Measurements from ENCODE around the gene CACNG4.
"Not testable (repeated sequence)": the region's sequence is repeated elsewhere in the genome, so short reads cannot be mapped to it uniquely, and the experiment has no call there.

Gene CACNG4

GRCh38 chr17:66966298-66966697 lies 1.8 kb downstream of the CACNG4 start:
- DNase-seq: no peak

- no peak for DNase-seq
Observed at GRCh38 chr17:66966704-66967418, 2.4 kb downstream of the CACNG4 start.

GRCh38 chr17:66967837-66968543 lies 3.5 kb downstream of the CACNG4 start:
- DNase-seq: no peak

GRCh38 chr17:66968916-66969315 lies 4.4 kb downstream of the CACNG4 start:
- no peak for DNase-seq

- no peak for DNase-seq
Observed at GRCh38 chr17:66970140-66970539, 5.6 kb downstream of the CACNG4 start.

- no peak for DNase-seq
Observed at GRCh38 chr17:66970797-66971196, 6.3 kb downstream of the CACNG4 start.

- DNase-seq: no peak
Observed at GRCh38 chr17:66971264-66971663, 6.8 kb downstream of the CACNG4 start.

- no peak for DNase-seq
Observed at GRCh38 chr17:66971730-66972441, 7.4 kb downstream of the CACNG4 start.

- DNase-seq: not testable (repeated sequence)
Observed at GRCh38 chr17:66972442-66972830, 7.9 kb downstream of the CACNG4 start.

GRCh38 chr17:66975188-66975587 lies 10.7 kb downstream of the CACNG4 start:
- DNase-seq: no peak

GRCh38 chr17:66975614-66976378 lies 11.3 kb downstream of the CACNG4 start:
- DNase-seq: no peak

- DNase-seq: no peak
Observed at GRCh38 chr17:66976379-66976663, 11.8 kb downstream of the CACNG4 start.

- no peak for DNase-seq
Observed at GRCh38 chr17:66976781-66977201, 12.3 kb downstream of the CACNG4 start.

- DNase-seq: no peak
Observed at GRCh38 chr17:66978514-66979061, 14.1 kb downstream of the CACNG4 start.

- no peak for DNase-seq
Observed at GRCh38 chr17:66980896-66981295, 16.4 kb downstream of the CACNG4 start.

- no peak for DNase-seq
Observed at GRCh38 chr17:66981983-66982508, 17.5 kb downstream of the CACNG4 start.

GRCh38 chr17:66983414-66984021 lies 19.0 kb downstream of the CACNG4 start:
- DNase-seq: no peak

GRCh38 chr17:66984730-66985129 lies 20.2 kb downstream of the CACNG4 start:
- no peak for DNase-seq

GRCh38 chr17:66985338-66986237 lies 21.1 kb downstream of the CACNG4 start:
- no peak for DNase-seq

- DNase-seq: no peak
Observed at GRCh38 chr17:66986659-66987058, 22.2 kb downstream of the CACNG4 start.

- DNase-seq: no peak
Observed at GRCh38 chr17:66987059-66987616, 22.6 kb downstream of the CACNG4 start.
